Osteocyte (in vitro differentiated cells): ENCODE results near the gene ZNF98. TPM values are rescaled to one million over a fixed set of nuclear protein-coding genes. Genes with fewer than 3 reads are reported as not detected.

Experiments used
- DNase-seq: peaks from one replicate; pipeline ENCODE4 v3.0.0; 2021; ENCODE audit warnings: mixed read lengths; ENCODE audit not compliant: unreplicated experiment; ENCODE audit errors: extremely low spot score
- H3K27ac Mint-ChIP-seq: one replicate; pipeline ENCODE4 v1.8.0; 2021; ENCODE audit warnings: mild to moderate bottlenecking, mixed read lengths; ENCODE audit not compliant: unreplicated experiment
- H3K27me3 Mint-ChIP-seq: one replicate; pipeline ENCODE4 v1.8.0; 2021; ENCODE audit warnings: mixed read lengths; ENCODE audit not compliant: unreplicated experiment
- H3K36me3 Mint-ChIP-seq: one replicate; pipeline ENCODE4 v1.8.0; 2021; ENCODE audit warnings: mixed read lengths; ENCODE audit not compliant: unreplicated experiment
- H3K4me1 Mint-ChIP-seq: one replicate; pipeline ENCODE4 v1.8.0; 2021; ENCODE audit warnings: mixed read lengths; ENCODE audit not compliant: unreplicated experiment
- H3K4me3 Mint-ChIP-seq: one replicate; pipeline ENCODE4 v1.8.0; 2021; ENCODE audit warnings: mild to moderate bottlenecking, moderate library complexity, mixed read lengths; ENCODE audit not compliant: unreplicated experiment
- H3K9me3 Mint-ChIP-seq: one replicate; pipeline ENCODE4 v1.8.0; 2021; ENCODE audit warnings: mixed read lengths; ENCODE audit not compliant: unreplicated experiment
- long read RNA-seq: library from polyadenylated mRNA; unstranded; transcript quantifications from one replicate; pipeline ENCODE4 v2.0.0, GENCODE V29; 2021
- total RNA-seq: library from RNA; stranded (reverse); gene quantifications from 2 replicates; pipeline ENCODE4 v1.2.1, GENCODE V29; 2021
- TF ChIP-seq, protein P1 (sequence below): fragments of 200-600 bp; sonication (generic); IDR thresholded peaks from 2 replicates; pipeline ENCODE4 v1.5.0; 2021; ENCODE audit warnings: antibody characterized with exemption, mild to moderate bottlenecking, moderate library complexity

Gene ZNF98
- total RNA-seq, result not detected in 2 replicates
- long read RNA-seq, result 0 reads

DNA sequence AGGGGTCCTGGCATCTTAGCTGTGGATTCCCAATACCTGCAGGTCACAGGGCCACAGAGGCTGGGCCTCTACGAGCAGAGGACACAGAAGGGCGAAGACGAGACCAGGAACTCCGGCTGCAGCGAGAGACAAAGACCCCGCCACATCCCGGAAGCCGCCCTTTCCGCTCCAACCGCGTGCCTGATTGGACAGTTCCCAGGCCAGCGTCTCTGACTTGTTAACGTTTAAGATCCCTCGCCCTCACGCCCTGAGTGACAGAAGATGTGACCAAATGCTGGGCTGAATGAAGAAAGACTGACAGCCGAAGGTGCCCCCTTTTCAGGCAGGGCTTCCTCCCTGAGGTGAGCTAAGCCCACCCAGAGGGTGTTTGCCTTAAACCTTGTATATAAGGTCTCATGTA, at the start of gene ZNF98:
ZNF98 (minus strand) TSS at position 136 of the 400 bp plus-strand sequence; CDS start at position 14, 122 bp downstream.
- Mint-ChIP-seq H3K36me3 (no peaks in the 10 kb centered on the region), H3K27me3 (no peaks in the 10 kb centered on the region), H3K9me3 (peaks cover 35% of the 10 kb centered on the region), H3K4me1 (no peaks in the 10 kb centered on the region), H3K4me3 (no peak within 1 kb of the TSS), H3K27ac (no peak within 1 kb of the TSS)
- DNase-seq, result no peak
- TF ChIP-seq, protein P1, sequence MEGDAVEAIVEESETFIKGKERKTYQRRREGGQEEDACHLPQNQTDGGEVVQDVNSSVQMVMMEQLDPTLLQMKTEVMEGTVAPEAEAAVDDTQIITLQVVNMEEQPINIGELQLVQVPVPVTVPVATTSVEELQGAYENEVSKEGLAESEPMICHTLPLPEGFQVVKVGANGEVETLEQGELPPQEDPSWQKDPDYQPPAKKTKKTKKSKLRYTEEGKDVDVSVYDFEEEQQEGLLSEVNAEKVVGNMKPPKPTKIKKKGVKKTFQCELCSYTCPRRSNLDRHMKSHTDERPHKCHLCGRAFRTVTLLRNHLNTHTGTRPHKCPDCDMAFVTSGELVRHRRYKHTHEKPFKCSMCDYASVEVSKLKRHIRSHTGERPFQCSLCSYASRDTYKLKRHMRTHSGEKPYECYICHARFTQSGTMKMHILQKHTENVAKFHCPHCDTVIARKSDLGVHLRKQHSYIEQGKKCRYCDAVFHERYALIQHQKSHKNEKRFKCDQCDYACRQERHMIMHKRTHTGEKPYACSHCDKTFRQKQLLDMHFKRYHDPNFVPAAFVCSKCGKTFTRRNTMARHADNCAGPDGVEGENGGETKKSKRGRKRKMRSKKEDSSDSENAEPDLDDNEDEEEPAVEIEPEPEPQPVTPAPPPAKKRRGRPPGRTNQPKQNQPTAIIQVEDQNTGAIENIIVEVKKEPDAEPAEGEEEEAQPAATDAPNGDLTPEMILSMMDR, result no peak

DNA sequence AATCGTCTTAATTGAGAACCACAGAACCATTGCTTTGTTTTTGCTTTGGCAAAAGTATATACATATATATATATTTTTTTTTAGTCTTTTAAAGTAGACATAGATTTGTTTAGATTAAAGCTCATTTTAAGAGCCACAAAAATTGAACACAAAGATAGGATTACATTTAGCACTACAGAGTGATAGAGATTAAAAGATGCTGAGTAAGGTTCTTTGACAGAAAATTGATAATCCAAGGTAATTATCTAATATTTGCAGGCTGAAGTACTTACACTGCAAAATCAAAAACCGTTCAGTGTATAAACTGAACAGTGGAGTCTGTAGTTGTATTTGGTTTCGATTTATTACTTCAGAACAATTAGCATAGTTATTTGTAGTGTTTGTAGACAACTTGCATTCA, 24.5 kb upstream of the ZNF98 start:
- TF ChIP-seq, protein P1, result no peak
- Mint-ChIP-seq H3K27me3 (no peaks in the 10 kb centered on the region), H3K4me1 (no peaks in the 10 kb centered on the region), H3K36me3 (no peaks in the 10 kb centered on the region), H3K4me3 (no peak overlapping the region), H3K9me3 (peaks cover 25% of the 10 kb centered on the region), H3K27ac (no peak overlapping the region)
- no peak for DNase-seq

DNA sequence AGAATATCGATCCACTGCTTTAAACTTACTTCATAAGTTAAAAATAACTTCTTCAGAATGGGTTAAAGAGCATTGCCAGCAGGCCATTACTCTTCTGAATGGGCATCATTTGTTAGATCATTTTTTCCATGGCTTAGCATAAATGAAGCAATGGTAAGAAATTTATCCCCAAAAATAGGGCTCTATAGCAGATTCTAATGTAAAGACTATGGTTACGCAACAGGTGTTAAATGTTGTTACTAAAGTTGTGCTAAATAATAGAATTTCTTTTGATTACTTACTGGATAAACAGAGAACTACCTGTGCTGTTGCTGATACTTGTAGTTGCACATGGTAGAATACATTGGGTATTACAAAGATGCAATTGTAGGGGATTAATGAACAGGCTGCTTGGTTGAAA, 15.9 kb upstream of the ZNF98 start:
- TF ChIP-seq, protein P1, result no peak
- Mint-ChIP-seq H3K4me1 (no peaks in the 10 kb centered on the region), H3K27me3 (no peaks in the 10 kb centered on the region), H3K4me3 (no peak overlapping the region), H3K9me3 (peaks cover 13% of the 10 kb centered on the region), H3K36me3 (no peaks in the 10 kb centered on the region), H3K27ac (no peak overlapping the region)
- no peak for DNase-seq

DNA sequence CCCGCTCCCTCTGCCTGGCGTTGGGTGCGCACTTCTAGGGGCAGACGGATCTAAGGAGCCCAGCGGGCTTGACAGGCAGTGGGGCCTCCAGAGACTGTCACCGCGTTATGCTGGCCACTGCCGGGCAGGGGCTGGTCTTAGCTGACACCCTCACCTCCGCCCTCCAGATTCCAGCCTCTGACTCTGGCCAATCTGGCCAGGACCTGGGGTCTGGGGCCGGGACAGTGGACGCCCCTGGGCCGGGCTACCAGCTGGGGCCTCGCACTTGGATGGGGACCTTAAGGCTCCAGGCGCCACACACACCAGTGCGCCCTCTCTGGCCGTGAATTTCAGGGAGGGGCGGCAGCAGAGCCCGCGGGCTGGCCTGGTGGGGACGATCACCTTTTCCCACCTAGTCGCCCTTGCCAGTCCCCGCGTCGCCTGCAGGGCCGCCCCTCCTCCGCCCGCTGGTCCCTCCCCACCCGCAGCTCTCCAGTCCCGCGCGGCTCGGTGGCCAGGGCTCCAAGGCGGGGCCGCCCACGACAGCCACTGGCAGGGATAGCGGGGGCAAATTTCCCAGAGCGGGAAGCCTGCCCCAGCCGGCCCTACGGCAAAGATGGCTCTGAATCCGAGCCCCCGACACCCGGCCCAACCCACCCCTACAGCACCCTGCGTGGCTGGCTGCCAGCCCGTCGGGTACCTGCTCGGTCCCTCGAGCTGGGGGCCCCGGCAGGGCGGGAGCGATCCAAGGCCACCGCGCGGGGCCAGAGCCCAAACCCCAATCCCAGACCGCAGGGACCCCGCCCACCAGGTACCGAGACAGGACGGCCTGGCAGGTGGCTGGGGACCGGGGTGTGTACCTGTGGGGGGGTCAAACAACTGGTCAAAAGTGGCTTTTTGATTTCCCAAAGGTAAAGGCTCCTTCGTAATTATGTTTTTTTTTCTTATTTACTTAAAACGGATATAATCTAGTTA, 6.1 kb upstream of the ZNF98 start:
- H3K27me3 Mint-ChIP-seq, result no peaks in the 10 kb centered on the region
- no peak overlapping the region for H3K4me3 Mint-ChIP-seq
- H3K4me1 Mint-ChIP-seq, result no peaks in the 10 kb centered on the region
- H3K27ac Mint-ChIP-seq, result no peak overlapping the region
- H3K9me3 Mint-ChIP-seq, result peaks cover 21% of the 10 kb centered on the region
- no peak for DNase-seq
- TF ChIP-seq, protein P1, result no peak
- H3K36me3 Mint-ChIP-seq, result no peaks in the 10 kb centered on the region

DNA sequence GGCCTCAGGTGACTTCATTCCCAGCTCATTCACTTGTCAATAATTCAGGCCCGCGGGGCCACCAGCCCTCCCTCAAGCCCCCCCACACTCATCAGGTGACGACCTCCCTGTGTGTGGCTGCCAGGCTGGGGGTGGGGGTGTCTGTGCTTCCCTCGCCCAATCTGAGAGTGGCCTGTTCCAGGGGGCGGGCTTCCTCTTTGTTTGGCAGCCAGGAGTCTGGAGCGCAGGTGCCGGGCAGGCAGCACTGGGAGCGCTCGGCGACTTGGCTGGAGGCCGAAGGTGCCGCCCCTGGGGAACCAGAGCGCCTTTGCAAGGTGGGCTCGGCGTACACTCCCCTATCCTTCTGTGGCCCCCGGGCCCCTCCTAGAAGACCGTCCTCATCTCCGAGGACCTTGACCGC, 5.4 kb upstream of the ZNF98 start:
- Mint-ChIP-seq H3K27me3 (no peaks in the 10 kb centered on the region), H3K9me3 (peaks cover 21% of the 10 kb centered on the region), H3K36me3 (no peaks in the 10 kb centered on the region), H3K27ac (no peak overlapping the region), H3K4me1 (no peaks in the 10 kb centered on the region), H3K4me3 (no peak overlapping the region)
- DNase-seq, result no peak
- TF ChIP-seq, protein P1, result no peak
